Measurements from ENCODE around the gene CPEB4.

The CPEB4 gene

GRCh38 chr5:173855995-173856656 is 32.0 kb upstream of the CPEB4 start:
- Histone ChIP-seq H3K9me3 (ENCODE audit: insufficient read depth, low read length) (no peaks in the 10 kb centered on the region), H3K4me3 (ENCODE audit: low read length) (no peak overlapping the region), H3K36me3 (replicated peaks; ENCODE audit: low read depth, low read length) (no peaks in the 10 kb centered on the region), H3K27ac (ENCODE audit: low read length) (no peak overlapping the region), H2AFZ (ENCODE audit: low read depth, low read length) (no peak overlapping the region), H3K4me2 (ENCODE audit: low read length) (no peak overlapping the region), H3K27me3 (ENCODE audit: low read depth, low read length) (0 out of 2 replicates have a peak, but pooled peaks cover 3% of the 10 kb centered on the region), H4K20me1 (ENCODE audit: insufficient read depth, low read length) (no peaks in the 10 kb centered on the region), H3K79me2 (ENCODE audit: low read length) (no peaks in the 10 kb centered on the region), H3K9ac (ENCODE audit: low read length) (no peak overlapping the region), H3K4me1 (ENCODE audit: low read length) (no peaks in the 10 kb centered on the region; the same call in 1 of the 2 replicates)
- no peak for TF ChIP-seq EZH2phosphoT487 (IDR thresholded peaks at IDR 0.05; ENCODE audit: low read depth)
- TF ChIP-seq, protein P1, sequence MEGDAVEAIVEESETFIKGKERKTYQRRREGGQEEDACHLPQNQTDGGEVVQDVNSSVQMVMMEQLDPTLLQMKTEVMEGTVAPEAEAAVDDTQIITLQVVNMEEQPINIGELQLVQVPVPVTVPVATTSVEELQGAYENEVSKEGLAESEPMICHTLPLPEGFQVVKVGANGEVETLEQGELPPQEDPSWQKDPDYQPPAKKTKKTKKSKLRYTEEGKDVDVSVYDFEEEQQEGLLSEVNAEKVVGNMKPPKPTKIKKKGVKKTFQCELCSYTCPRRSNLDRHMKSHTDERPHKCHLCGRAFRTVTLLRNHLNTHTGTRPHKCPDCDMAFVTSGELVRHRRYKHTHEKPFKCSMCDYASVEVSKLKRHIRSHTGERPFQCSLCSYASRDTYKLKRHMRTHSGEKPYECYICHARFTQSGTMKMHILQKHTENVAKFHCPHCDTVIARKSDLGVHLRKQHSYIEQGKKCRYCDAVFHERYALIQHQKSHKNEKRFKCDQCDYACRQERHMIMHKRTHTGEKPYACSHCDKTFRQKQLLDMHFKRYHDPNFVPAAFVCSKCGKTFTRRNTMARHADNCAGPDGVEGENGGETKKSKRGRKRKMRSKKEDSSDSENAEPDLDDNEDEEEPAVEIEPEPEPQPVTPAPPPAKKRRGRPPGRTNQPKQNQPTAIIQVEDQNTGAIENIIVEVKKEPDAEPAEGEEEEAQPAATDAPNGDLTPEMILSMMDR (IDR thresholded peaks at IDR 0.05; ENCODE audit: low read depth, low read length): no peak

- no peaks in the 10 kb centered on the region for H3K36me3 ChIP-seq (replicated peaks; ENCODE audit: low read depth, low read length)
- no peak overlapping the region for H2AFZ ChIP-seq (ENCODE audit: low read depth, low read length)
- no peak for TF ChIP-seq EZH2phosphoT487 (IDR thresholded peaks at IDR 0.05; ENCODE audit: low read depth)
- TF ChIP-seq, protein P1 (IDR thresholded peaks at IDR 0.05; ENCODE audit: low read depth, low read length): no peak
- no peak overlapping the region for H3K27ac ChIP-seq (ENCODE audit: low read length)
- no peaks in the 10 kb centered on the region for H4K20me1 ChIP-seq (ENCODE audit: insufficient read depth, low read length)
- H3K4me3 ChIP-seq (ENCODE audit: low read length): no peak overlapping the region
- H3K79me2 ChIP-seq (ENCODE audit: low read length): no peaks in the 10 kb centered on the region
- no peaks in the 10 kb centered on the region; the same call in 1 of the 2 replicates for H3K4me1 ChIP-seq (ENCODE audit: low read length)
- H3K9me3 ChIP-seq (ENCODE audit: insufficient read depth, low read length): no peaks in the 10 kb centered on the region
- H3K27me3 ChIP-seq (ENCODE audit: low read depth, low read length): 0 out of 2 replicates have a peak, but pooled peaks cover 3% of the 10 kb centered on the region
- no peak overlapping the region for H3K9ac ChIP-seq (ENCODE audit: low read length)
- H3K4me2 ChIP-seq (ENCODE audit: low read length): no peak overlapping the region
Observed at GRCh38 chr5:173857234-173857633, 30.9 kb upstream of the CPEB4 start.

GRCh38 chr5:173858021-173858669 is 30.0 kb upstream of the CPEB4 start:
- H3K9ac ChIP-seq (ENCODE audit: low read length): no peak overlapping the region
- H3K4me1 ChIP-seq (ENCODE audit: low read length): no peaks in the 10 kb centered on the region; the same call in 1 of the 2 replicates
- H3K9me3 ChIP-seq (ENCODE audit: insufficient read depth, low read length): no peaks in the 10 kb centered on the region
- TF ChIP-seq, protein P1 (IDR thresholded peaks at IDR 0.05; ENCODE audit: low read depth, low read length): no peak
- TF ChIP-seq EZH2phosphoT487 (IDR thresholded peaks at IDR 0.05; ENCODE audit: low read depth): no peak
- no peaks in the 10 kb centered on the region for H3K79me2 ChIP-seq (ENCODE audit: low read length)
- H3K27ac ChIP-seq (ENCODE audit: low read length): no peak overlapping the region
- H3K36me3 ChIP-seq (replicated peaks; ENCODE audit: low read depth, low read length): no peaks in the 10 kb centered on the region
- no peaks in the 10 kb centered on the region for H3K27me3 ChIP-seq (ENCODE audit: low read depth, low read length)
- no peaks in the 10 kb centered on the region for H4K20me1 ChIP-seq (ENCODE audit: insufficient read depth, low read length)
- H3K4me3 ChIP-seq (ENCODE audit: low read length): no peak overlapping the region
- no peak overlapping the region for H2AFZ ChIP-seq (ENCODE audit: low read depth, low read length)
- H3K4me2 ChIP-seq (ENCODE audit: low read length): no peak overlapping the region

GRCh38 chr5:173858670-173859407 is 29.3 kb upstream of the CPEB4 start:
- Histone ChIP-seq H3K79me2 (ENCODE audit: low read length) (no peaks in the 10 kb centered on the region), H3K9me3 (ENCODE audit: insufficient read depth, low read length) (no peaks in the 10 kb centered on the region), H3K36me3 (replicated peaks; ENCODE audit: low read depth, low read length) (no peaks in the 10 kb centered on the region), H3K4me3 (ENCODE audit: low read length) (no peak overlapping the region), H3K9ac (ENCODE audit: low read length) (no peak overlapping the region), H3K27ac (ENCODE audit: low read length) (no peak overlapping the region), H2AFZ (ENCODE audit: low read depth, low read length) (no peak overlapping the region), H3K4me1 (ENCODE audit: low read length) (no peaks in the 10 kb centered on the region), H4K20me1 (ENCODE audit: insufficient read depth, low read length) (no peaks in the 10 kb centered on the region), H3K4me2 (ENCODE audit: low read length) (no peak overlapping the region), H3K27me3 (ENCODE audit: low read depth, low read length) (no peaks in the 10 kb centered on the region)
- TF ChIP-seq, protein P1 (IDR thresholded peaks at IDR 0.05; ENCODE audit: low read depth, low read length): no peak
- TF ChIP-seq EZH2phosphoT487 (IDR thresholded peaks at IDR 0.05; ENCODE audit: low read depth): no peak

Measured in OCI-LY3 (cell line).